ENCODE results near the gene PPP1R7. TPM values are rescaled to one million over a fixed set of nuclear protein-coding genes. Genes with fewer than 3 reads are reported as not detected.

PPP1R7 gene
- total RNA-seq, 2 experiments from 2014 or later: 90.2 to 92.0 TPM

DNA sequence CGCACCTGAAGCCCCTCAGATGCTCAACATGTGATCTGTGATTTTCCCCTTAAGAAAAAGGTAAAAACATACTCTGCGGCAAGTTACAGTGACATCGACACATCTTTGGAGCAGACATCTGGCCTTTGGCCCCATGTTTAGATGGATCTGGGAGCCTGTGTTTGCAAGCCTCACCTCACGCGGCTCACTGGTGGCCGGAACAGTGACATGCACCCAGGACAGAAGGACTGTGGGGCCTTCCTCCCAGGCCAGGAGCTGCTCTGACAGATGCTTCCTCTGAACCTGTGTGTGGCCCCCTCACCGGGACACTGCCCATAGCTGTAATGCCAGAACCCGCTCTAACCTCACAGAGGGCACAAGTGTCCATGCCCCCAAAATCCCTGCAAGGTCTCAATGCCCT, 14.1 kb upstream of the PPP1R7 start:
- ChIA-PET POLR2A (no interaction called here), CTCF (no interaction called here)

DNA sequence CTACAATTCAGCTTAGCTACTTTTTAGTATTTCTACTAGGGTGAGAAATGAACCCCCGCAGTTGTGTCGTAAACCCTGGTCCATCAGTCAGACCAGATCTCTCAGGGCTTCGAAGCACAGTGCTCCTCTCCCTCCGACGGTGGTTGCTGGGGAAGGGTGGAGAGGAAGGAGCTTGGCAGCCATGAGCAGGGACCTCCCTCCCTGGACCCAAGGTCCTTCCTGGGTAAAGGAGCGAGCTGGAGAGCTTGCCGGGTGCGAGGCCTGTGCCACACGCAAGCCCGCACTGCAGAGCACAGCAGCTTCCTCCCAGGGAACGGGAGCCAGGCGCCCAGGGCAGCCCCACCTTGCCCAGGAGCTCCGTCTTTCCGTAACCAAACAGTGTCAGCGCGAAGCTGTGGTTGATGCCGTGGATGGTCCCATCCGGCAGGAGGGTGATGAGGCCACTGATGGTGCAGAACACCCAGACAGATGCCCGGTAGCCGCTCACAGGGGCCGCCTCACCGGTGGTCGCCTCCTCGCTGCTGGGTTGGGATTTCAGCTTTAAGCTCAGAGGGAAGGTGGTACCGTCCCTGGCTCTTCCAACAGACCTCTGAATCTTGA, 13.5 kb upstream of the PPP1R7 start:
- POLR2A ChIA-PET: no interaction called here

DNA sequence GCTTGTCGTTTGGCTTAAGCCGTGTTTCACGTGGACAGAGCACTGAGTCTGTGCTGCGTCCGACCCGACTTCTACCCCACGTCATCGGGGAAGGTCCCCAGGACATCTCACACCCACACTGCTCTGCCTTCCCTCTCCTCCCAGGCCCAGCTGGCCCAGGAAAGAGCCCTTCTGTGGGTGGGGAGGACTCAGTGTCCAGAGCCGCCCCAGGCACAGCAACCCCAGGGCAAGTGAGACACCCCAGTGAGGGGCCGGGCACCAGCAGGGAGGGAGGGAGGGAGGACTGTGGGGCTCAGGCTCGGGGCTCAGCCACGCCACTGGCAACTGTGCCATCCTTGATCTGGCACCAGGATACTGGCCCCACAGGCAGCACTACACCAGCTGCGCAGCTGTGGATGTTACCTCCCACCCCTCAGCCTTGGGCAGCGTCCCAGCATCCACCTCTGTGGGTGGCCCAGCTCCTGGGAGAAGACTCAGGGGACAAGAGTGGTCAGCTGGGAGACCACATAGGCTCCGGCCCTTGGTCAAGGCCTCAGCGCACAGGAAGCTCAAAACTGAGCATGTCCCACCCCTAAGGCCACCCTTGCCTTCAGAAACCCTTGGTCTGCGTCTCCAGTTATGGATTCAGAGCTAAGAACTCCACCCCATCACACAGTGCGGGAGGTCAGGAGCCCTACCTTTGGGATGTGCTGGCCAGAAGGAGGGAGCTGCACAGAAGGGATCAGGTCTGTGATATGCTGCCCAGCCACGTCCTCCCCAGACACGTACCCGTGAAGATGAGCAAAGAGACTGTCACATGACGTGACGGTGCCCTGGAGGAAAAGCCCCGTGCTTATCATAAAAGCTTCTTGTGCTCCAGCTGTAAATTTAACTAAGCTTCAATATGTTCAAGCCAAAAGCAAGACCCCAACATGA, 12.7 kb upstream of the PPP1R7 start:
- CTCF ChIA-PET: no interaction called here
- POLR2A ChIA-PET: no interaction called here

More for the DNA sequence above, 13.5 kb upstream of the PPP1R7 start:
- CTCF ChIA-PET: no interaction called here

DNA sequence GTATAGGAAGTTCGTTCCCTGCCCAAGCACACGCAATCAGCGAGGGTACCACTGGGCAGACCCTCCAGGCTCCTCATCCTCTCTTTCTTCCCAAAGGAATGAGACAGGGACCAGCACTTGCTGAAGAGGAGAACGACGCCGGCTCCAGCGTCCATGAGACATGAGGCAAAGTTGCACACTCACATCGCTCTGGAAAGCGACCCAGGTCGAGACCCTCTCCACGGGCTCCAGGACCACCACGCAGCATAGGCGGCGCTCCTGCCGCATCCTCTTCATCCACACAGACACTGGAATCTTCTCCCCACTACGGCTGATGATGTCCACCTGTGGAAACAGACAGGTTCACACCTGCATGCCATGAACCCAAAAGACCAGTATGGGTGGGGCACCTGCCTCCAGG, 11.8 kb upstream of the PPP1R7 start:
- ChIA-PET CTCF (no interaction called here), POLR2A (no interaction called here)

DNA sequence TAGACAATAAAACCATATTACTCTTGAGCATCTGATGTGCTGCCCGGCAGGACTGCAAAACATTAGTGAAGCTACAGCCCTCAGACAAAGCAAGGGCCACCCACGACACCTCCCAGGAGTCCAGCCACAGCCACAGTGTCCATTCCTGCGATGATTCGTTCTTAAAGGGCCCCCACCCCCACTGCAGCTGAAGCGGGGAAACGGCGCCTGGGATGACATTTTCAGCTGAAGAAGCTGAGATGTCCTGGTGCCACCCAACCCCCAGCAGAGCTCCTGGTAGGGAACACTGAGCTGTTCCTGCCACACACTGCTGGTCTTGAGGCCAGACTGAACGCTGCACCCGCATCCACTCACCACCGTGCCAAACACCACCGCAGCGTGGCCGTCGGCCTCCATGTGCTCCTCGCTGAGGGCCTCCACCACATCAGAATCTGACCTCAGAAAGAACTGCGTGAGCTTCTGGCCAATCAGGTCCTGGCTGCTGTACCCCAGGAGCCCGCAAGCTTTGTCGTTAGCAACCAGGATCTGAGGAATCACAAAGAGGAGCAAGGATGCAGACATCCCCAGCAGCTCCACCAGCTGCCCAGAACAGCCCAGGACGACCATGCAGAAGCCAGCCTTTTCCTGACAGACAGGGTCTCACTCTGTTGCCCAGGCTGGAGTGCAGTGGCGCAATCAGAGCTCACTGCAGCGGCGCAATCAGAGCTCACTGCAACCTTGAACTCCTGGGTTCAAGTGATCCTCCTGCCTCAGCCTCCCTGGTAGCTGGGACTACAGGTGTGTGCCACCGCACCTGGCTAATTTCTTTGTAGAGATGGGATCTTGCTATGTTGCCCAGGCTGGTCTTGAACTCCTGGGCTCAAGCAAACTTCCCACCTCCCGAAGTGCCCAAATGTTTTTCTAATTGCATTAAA, 10.5 kb upstream of the PPP1R7 start:
- ChIA-PET POLR2A (no interaction called here), CTCF (no interaction called here)

DNA sequence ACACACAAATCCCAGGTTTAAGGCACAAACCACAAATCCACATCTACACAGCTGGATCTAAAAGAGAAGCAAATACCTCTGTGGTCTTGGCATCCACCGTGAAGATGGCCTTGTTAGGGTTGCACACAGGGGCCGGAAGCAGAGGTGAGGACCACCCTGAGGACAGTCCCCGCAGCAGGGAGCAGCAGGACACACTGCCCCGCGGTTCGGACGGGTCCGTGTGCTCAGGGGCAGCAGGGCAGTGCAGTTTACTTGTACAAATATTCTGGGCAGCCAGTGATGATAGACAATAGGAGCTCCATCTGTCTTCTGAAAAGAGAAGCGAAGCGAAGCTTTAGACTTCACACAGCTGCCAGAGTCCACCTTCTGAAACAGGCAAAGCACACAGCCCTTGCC, 9.8 kb upstream of the PPP1R7 start:
- ChIA-PET CTCF (no interaction called here), POLR2A (no interaction called here)

DNA sequence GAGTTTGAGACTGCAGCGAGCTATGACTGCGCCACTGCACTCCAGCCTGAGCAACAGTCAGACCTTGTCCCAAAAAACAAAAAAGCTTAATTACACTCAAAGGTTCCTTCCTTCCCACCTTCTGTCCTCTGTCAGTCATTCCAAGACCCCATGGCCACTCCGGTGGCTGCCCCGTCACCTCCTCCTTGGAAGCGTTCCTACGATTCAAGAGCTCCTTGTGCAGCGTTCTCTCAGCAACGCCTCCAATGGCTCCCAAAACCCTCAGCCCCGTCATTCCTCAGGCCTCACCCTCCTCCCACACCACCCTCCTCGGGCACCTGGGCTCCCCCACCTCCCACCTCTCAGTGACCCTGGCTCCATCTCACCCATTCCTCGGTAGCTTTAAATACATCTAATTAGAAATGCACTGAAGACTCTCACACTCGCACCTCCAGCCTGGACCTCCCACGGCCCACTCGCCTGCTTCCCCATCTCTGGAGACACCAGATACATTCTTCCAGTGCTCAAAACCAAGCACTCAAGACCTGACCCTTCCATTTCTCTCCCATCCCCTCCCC, 9.0 kb upstream of the PPP1R7 start:
- ChIA-PET CTCF (no interaction called here), POLR2A (no interaction called here)

DNA sequence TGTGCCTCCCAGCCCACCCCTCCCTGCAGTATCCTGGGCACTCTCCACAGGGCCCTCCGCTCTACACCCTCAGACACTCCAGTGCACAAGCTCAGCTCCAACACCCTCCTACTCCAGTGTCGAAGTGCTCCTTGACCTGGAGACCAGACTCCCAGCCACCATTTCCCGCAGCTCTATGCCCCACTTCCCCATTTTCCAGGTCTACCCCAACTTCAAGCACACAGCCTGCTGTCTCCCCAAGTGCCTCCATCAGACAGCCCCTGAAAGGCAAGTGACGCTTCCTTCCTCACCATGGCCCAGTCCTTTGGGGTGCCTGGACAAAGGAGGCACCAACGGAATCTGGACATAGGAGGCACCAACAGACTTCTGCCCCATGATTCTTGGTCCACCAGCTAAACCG, 8.2 kb upstream of the PPP1R7 start:
- ChIA-PET CTCF (no interaction called here), POLR2A (no interaction called here)

DNA sequence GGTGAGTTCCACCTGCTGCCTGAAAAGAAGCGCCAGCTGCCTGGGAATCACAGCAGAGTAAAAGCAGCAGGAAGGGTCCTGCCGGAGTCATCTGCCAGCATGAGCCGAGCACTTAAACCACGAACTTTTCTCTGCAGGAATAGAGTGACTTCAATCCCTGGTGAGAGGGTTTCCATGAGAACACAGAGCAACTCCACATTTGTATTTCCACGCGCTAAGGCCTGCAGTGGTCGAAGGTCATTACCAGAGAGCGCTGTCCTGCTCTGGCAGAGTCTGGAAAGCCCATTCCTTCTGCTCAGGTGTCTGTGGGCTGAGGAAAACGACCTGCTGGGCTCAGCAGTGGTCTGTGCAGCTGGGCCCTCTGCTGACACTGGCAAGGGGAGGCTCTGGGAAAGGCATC, 7.7 kb upstream of the PPP1R7 start:
- ChIA-PET CTCF (interaction anchor here (0.9 kb wide), 1 partner anchor 19 kb away, joined by 3 read pairs; no protein-coding TSS in a partner anchor), POLR2A (no interaction called here)

DNA sequence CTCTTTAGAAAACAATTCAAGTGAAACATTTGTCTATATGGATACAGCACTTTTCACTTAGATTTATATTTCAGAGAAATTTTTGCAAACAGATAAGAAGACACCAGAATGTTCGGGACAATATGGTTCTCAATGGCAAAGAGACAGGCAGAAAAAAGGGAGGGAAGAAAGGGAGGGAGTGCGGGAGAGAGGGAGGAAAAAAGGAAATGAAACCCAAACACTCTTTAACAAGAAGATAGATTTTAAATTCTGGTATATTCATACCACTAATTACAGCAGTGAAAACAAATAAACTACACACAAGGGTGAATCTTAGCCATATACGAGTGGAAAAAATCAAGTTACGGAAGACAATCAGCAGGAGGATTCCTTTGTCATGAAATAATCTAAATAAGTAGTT, 4.0 kb upstream of the PPP1R7 start:
- POLR2A ChIA-PET: no interaction called here
- CTCF ChIA-PET: interaction anchor here (1.0 kb wide), 1 partner anchor 68 kb away, joined by 5 read pairs; no protein-coding TSS in a partner anchor

DNA sequence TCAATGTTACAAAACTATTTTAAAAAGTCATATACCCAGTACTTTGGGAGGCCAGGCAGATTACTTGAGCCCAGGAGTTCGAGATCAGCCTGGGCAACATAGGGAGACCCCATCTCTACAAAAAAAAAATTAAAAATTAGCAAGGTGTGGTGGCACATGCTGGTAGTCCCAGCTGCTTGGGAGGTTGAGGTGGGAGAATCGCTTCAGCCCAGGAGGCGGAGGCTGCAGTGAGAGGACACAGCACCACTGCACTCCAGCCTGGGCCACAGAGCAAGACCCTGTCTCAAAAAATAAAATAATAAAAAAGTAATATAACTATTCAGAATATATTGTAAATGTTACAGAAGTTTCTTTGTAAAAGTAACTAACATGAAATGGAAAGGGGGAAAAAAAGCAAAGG, 2.9 kb upstream of the PPP1R7 start:
- ChIA-PET POLR2A (no interaction called here), CTCF (interaction anchor here (1.0 kb wide), 1 partner anchor 69 kb away, joined by 5 read pairs; no protein-coding TSS in a partner anchor)

DNA sequence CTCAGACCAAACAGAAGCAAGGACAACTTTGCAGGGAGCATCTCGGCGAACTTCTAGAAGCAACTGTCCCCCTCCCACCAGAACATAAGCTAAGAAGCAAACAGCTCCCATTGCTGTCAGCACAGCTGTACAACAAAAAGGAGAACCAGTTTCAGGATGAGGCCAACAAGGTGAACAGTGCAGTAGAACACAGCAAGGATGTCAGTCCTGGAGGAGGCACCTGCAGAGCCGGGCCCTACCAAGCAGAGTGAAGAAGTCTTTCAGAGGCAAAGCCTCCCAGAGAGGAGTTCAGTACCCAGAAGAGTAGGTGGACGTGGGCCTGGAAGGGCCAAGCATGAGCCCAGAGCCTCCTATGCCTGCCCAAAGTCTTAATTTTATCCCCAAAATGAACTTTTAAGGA, 2.0 kb upstream of the PPP1R7 start:
- CTCF ChIA-PET: no interaction called here

DNA sequence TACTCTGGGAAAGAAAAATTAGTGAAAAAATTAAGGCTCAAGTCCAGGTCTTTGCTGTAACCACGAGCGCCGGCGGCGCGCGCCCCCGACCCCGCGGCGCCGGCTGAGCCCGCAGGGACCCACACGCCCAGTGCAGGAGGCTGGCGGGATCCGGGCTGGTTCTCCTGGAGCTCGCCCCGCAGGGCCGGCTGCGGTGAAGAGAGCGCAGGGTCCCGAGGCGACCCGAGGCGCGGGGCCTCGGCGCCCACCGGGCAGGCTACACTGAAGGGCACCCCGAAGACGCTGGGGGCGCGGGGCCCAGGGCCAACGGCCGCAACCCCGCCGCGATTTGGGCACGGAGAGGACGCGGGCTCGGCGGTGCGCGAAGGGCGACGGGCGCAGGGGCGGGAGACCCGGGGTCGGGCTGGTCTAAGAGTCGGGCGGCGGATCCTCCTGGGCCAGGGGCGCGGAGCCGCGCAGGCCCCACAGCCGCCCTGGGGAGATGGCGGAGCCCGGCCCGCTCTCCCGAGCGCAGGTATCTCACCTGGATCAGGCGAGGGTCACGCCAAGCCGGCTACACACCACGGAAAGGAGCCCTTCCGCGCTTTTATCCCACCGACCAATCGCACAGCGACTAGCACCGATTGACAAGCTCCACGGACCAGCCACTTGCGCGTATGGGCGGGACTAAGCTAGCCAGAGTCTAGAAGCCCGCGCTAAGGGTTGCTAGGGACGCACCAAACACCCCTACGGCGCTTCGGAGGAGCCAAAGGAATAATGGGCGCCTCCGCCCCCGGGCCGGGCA, 1.2 kb upstream of the PPP1R7 start, which contains the start of gene PASK:
Gene PASK (minus strand): TSS at position 582 of the 784 bp plus-strand sequence. CDS start 6,440 bp downstream, outside the sequence.
- CTCF ChIA-PET: interaction anchor here (1.3 to 2.0 kb wide), 4 partner anchors 36 to 71 kb away, joined by 4 to 9 read pairs (median 4); no protein-coding TSS in a partner anchor
- POLR2A ChIA-PET: interaction anchor here (0.8 to 2.2 kb wide), 5 partner anchors 23 to 67 kb away, joined by 3 to 8 read pairs (median 6); partner anchors contain the start of gene MTERF4

More for the DNA sequence above, 2.0 kb upstream of the PPP1R7 start:
- POLR2A ChIA-PET: no interaction called here

DNA sequence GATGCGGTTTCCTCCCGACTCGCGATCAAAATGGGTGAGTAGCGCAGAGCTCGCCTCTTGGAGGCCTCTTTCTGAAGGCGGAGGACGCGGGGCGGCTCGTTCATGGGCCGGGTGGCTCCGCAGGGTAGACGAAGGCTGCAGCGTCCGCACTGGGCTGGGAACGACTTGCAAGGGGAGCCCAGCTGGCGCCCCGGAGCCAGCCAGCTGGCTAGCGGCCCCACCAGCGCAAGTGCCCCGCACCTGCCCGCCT, 667 bp upstream of the PPP1R7 start:
- ChIA-PET CTCF (interaction anchor here (0.6 to 2.0 kb wide), 5 partner anchors 37 to 695 kb away, joined by 3 to 9 read pairs (median 4); no protein-coding TSS in a partner anchor), POLR2A (interaction anchor here (0.6 to 2.2 kb wide), 7 partner anchors 23 to 108 kb away, joined by 3 to 8 read pairs (median 6); partner anchors contain the start of gene MTERF4)

DNA sequence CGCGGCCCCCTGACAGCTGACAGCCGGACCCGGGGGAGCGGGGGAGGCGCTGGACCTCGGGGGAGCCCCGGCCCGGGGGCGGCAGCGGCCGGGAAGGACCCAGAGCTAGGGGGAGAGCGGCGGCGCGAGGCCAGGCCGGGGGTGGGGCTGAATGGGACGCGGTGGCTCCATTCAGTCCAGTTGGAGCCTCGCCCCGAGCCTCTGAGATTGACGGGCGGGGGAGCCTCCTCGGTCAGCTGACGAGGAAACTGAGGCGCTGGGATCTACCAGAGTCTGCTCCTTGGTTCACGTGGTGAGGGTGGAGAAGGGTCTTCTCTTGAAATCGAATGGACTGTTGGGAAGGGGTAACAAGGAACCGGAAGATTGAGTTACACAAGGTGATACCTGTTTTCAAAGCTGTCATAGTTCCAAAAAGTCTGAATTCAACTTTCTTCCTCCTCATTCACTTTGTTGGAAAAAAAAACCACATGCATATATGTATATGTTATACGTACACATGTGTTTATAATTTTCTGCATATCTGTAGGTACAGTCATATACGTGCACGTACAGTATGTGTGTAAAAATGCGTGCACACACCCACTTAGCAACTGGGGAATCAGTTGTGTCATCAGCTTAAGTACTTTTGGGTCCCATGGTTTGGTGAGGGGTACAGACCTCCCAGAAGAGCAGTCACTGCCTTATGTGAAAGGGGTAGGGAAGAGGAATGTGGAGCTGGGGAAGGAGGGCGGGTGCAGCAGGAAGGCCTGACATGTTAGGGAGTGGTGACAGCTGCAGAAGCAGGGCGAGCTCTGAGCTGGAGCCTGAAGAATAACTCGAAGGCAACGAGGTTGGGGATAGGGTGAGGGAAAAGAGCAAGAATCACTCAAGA, 628 bp downstream of the PPP1R7 start:
- CTCF ChIA-PET: interaction anchor here (0.8 to 2.0 kb wide), 8 partner anchors 38 to 293 kb away, joined by 3 to 9 read pairs (median 4); no protein-coding TSS in a partner anchor
- POLR2A ChIA-PET: interaction anchor here (0.9 to 2.2 kb wide), 5 partner anchors 29 to 65 kb away, joined by 3 to 8 read pairs (median 6); no protein-coding TSS in a partner anchor

DNA sequence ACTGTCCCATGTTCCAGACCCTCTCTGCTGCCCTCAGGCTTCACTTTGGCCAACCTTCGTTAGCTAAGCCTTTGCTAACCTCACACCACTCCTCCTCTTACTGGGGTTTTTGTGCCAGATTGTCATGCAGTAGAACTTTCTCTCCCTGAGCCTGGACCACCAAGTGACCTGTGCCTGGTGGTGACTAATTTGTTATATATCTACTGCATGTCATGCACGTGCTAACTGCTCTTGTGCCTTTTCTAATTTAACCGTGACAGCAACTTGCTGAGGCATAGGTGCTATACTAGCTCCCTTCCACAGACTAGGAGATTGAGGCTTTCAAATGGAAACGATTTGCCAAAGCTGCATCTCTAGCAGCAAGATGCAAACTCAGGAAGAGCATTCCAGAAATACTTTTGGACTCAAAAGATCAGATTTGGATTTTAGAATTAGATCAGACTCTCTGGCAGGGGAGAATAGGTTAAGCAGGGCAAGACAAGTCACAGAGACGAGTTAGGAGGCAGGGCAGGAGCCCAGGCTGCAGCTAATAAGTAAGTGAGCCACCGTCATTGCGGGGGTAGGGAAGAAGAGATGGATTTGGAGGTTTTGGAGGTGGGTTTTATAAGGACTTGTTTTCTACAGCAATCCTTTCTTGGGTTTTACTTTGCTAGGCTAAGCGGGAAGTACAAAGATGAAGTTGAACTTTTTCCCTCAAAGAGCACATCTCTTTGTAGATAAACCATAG, 1.8 kb downstream of the PPP1R7 start:
- ChIA-PET POLR2A (interaction anchor here (0.8 kb wide), 1 partner anchor 164 kb away, joined by 3 read pairs; the partner anchor contains the start of genes HDLBP and SEPTIN2), CTCF (interaction anchor here (1.5 kb wide), 2 partner anchors 74 to 79 kb away, joined by 3 to 5 read pairs; no protein-coding TSS in a partner anchor)

DNA sequence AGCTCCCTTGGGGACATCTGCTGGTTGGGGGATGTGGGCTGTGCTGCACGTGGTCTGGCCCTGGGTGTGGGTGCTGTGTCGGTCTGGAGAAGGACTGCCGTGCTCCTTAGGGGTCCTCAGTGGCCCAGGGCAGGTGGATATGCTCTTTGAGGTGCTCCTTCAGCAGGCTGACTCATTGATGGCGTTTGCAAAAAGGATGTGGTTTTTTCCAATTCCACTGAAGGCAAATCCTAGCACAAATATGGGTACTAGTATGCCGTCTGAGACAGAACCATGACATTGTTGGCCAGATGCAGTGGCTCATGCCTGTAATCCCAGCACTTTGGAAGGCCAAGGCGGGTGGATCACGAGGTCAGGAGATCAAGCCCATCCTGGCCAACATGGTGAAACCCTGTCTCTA, 3.3 kb downstream of the PPP1R7 start:
- ChIA-PET POLR2A (no interaction called here), CTCF (no interaction called here)

Data from activated CD8-positive, alpha-beta memory T cell treated with anti-CD3 and anti-CD28 coated beads for 36 hours (primary cell).